Measurements from ENCODE around the gene IFT122.

DNA sequence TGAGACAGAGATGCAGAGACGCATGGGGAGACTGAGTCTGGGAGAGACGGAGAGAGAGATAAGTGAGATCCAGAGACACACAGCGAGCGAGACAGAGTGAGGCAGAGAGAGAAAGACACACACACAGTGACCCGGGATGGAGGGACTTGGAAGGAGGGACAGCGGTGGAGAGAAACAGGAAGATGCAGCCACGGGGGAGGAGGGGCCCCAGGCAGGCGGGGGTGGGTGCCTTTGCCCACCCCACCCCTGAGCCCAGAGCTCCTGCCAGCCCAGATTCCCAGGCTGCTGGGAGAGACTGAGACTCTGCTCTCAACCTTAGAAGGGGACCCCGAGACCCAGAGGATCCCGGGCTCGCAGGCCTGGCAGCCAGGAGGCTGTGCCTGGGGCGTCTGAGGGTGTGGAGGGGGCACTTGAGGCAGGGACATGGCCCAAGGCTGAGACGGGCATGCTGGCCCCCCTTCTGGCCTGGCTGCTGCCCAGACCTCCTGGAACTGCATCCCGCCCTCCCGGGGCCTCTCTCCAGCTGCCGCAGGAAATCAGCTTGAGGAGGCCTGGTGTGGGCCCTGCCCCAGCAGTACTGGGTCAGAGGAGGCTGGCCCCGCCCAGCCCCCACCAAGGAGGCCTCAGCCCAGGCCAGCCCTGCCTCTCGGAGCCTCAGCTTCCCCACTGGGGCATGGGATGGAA is 121.0 kb downstream of the IFT122 start:
- TF ChIP-seq TARDBP (IDR thresholded peaks at IDR 0.05) = no peak
- no peak for TF ChIP-seq SUZ12 (IDR thresholded peaks at IDR 0.05)
- no peak for TF ChIP-seq FOXA1 (IDR thresholded peaks at IDR 0.05)
- no peak for TF ChIP-seq ZNF384 (IDR thresholded peaks at IDR 0.05)
- TF ChIP-seq NFRKB (IDR thresholded peaks at IDR 0.05) = no peak
- no peak for TF ChIP-seq L3MBTL2 (conservative IDR thresholded peaks at IDR 0.05)
- no peak for TF ChIP-seq HDGF (IDR thresholded peaks at IDR 0.05; ENCODE audit: borderline replicate concordance)
- TF ChIP-seq FOXM1 (IDR thresholded peaks at IDR 0.05; ENCODE audit: borderline replicate concordance) = no peak
- TF ChIP-seq BHLHE40 (IDR thresholded peaks at IDR 0.05; ENCODE audit: borderline replicate concordance) = no peak
- no peak for TF ChIP-seq SP1 (IDR thresholded peaks at IDR 0.05)
- no peak for TF ChIP-seq ELF4 (IDR thresholded peaks at IDR 0.05)
- no peak for TF ChIP-seq ARNT (IDR thresholded peaks at IDR 0.05)
- TF ChIP-seq, protein P1, sequence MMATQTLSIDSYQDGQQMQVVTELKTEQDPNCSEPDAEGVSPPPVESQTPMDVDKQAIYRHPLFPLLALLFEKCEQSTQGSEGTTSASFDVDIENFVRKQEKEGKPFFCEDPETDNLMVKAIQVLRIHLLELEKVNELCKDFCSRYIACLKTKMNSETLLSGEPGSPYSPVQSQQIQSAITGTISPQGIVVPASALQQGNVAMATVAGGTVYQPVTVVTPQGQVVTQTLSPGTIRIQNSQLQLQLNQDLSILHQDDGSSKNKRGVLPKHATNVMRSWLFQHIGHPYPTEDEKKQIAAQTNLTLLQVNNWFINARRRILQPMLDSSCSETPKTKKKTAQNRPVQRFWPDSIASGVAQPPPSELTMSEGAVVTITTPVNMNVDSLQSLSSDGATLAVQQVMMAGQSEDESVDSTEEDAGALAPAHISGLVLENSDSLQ (IDR thresholded peaks at IDR 0.05) = no peak
- no peak for TF ChIP-seq CTBP1 (IDR thresholded peaks at IDR 0.05; ENCODE audit: borderline replicate concordance)

Data from HEK293T (cell line).